ENCODE results near the gene SEC14L1.

- TF ChIP-seq CTCF (IDR thresholded peaks at IDR 0.05), result no peak
- no peak for TF ChIP-seq POLR2AphosphoS5 (IDR thresholded peaks at IDR 0.05; ENCODE audit: low read depth, low read length)
- no peak for TF ChIP-seq SIN3A (IDR thresholded peaks at IDR 0.05; ENCODE audit: borderline replicate concordance, insufficient read depth, low read depth, low read length)
- TF ChIP-seq TCF7L2 (IDR thresholded peaks at IDR 0.05; ENCODE audit: low read depth, low read length), result no peak
Observed at GRCh38 chr17:77161953-77162352, 21.2 kb downstream of the SEC14L1 start.
